NCI-H2107 treated with DMSO at 0.1 percent for 48 hours (cell line): ENCODE data around the gene TMX2.

Source experiments
- DNase-seq: peaks from one replicate; lab custom pipeline; 2025; ENCODE audit not compliant: unreplicated experiment; lab: John Stamatoyannopoulos, UW

TMX2 gene

GRCh38 chr11:57763568-57763967, 51.2 kb downstream of the TMX2 start:
- no peak for DNase-seq

GRCh38 chr11:57764021-57764420, 51.6 kb downstream of the TMX2 start:
- no peak for DNase-seq

DNA sequence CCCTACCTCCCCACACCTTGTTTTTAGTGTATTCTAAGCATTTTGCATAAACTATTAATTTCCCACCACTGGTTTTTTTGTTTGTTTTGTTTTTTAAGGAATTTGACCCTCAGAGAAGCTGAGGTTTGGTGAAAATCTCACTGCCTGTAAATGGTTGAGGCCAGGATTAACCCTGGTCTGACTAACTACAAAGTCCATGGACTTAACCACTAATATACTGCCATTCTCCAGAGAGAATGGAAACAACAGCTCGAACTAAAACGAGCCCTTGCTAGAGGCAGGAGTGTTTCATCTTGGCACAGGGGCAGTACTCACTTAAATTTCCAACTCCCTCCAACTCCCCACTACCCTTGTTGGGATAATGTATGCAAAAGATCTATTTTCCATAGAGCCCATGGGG, 52.2 kb downstream of the TMX2 start:
- DNase-seq = no peak

DNA sequence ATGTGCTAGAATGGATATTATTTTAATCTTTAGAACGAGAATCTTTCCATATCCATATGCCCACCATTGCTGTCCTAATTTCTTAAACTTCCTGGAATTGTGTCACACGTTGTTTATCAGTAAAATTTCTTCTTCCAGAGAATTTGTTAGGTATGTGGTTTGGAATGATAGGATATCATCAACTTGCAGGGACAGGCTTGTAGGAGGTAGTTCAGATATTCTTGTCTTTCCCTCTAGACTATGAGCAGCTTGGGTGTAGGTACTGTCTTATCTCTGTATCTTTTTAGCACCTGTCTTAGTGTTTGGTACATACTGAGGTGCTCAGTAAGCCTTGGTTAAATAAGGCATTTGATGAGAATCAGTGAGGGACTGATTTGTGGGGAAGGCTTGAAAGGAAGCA, 52.6 kb downstream of the TMX2 start:
- no peak for DNase-seq

DNA sequence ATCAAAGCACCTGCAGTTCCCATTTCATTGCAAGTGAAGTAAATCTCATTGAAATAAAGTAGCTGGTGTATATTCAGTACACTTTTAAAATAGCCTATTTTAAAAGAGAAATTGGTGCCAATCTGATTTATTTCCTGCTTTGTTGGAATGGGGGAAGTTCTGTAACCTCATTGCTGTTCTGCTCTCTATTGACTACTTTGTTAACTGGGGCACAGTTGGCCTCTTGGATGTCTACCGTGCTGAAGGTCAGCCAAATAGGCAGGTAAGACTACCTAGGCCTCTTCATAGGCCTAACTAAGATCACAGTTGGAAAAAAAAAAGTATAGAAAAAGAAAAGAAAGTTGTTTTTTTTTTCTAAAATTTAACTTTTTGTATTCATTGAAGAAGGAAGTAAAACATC, 58.4 kb downstream of the TMX2 start:
- no peak for DNase-seq

- DNase-seq = no peak
Measured at GRCh38 chr11:57771365-57771764, 59.0 kb downstream of the TMX2 start.

DNA sequence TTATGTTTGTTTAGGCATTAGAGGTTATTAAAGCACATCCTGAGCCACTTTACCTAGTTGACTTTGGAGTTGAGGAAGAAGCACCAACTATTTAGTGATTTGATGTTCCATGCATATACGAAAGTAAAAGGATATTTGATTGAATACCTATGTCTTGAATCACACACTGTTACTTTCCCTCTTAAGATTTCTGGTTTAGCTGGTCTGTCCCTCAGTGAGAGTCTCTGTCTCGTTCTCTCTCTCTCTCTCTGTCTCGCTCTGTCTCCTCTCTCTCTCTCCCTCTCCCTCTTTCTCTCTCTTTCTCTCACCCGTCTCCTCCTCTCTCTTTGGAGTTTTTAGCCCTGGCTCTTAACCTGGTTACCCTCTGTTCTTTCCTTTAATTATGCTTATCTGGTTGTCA, 60.2 kb downstream of the TMX2 start:
- DNase-seq = no peak

- no peak for DNase-seq
Measured at GRCh38 chr11:57773026-57773598, 60.7 kb downstream of the TMX2 start.

DNA sequence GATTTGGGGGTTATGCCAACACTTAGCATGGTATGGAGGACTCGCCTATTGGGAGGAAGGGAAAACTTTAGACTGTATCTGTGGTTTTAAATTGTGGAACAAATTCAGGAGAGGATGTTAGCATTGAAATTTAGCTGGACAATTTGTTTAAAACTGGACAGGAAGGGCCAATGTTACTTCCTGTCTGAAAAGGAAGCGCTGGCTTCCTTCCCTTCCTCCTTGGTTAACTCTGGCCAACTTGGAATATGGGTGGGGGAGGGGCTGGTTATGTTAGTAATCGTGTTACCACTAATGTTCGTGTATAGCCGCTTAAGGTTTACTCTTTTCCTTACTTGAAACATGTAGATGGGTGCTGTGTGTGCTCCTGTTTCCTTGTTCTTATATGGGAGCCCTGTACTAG, 63.1 kb downstream of the TMX2 start:
- DNase-seq = no peak

GRCh38 chr11:57776031-57776521, 63.7 kb downstream of the TMX2 start:
- no peak for DNase-seq

GRCh38 chr11:57776577-57777210, 64.3 kb downstream of the TMX2 start:
- DNase-seq = no peak

DNA sequence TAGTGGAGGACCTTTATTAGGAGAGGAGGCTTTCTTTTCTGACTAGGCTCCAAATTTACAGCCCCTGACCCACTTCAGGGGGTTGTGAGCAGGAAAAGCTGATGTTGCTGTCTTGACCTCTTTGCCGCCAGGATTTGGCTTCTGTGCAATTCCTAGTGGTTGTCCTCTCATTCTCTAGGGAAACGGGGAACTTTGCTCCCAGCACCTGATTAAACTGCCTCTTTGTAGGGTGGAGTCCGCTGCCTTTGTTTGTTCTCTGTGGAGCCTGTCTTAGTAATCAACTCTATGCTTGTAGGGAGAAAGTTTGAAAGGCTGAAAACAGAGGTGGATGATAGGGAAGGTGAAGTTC, 65.5 kb downstream of the TMX2 start:
- no peak for DNase-seq

DNA sequence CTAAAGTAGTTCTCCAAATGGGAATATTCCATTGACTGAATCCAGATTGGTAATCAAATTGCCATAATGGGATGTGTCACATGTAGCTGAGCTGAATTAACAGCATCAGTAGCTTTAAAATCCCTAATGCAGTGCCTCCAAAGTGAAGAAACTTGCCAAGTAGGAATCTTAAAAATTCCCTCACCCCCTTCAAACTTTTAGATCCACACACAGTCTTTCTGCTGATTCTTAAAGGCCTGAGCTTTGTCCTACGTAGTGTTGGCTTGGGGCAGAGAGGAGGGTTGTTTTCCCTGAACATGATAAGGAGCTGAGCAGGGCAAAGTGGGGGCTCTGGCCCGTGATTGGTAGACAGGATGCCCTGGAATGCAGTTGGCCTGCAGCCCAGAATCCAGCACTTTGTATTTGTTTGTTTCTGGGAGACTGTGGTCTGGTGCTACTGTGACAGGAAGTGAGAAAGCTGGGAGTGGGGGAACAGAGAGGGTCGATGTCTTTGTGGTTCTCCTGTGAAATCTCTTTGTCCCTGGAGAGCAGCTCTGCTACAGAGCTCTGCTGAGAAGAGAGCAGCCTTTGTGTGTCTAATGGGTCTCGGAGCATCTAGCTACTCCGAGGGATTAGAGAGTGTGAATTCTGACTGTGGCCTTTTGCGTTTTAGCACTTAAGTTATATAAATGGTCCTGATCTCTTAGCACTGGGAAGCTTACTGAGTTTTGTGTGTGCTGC, 66.1 kb downstream of the TMX2 start:
- peak; percentile 75 for DNase-seq

- no peak for DNase-seq
Measured at GRCh38 chr11:57779276-57779675, 66.9 kb downstream of the TMX2 start.

DNA sequence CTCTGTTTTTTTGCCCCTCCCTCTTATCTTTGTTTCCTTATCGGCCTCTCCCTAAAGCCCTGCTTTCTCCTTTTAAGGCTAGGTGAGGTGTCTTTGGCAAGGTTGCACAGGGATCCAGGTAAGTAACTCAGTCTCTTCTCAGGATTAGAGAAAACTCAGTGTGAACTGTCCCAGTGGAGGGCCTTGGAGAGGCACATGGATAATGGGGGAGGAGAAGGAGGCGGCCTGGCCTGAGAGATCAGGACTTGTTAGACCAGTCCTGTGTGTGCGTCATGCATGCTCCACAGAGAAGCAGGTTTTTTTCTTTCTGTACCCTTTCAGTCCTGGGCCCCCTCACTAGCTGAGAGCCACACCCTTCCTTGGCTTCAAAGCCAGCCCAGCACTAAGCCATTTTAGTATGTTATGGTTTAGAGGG, 69.1 kb downstream of the TMX2 start:
- DNase-seq = no peak

GRCh38 chr11:57785072-57785471, 72.7 kb downstream of the TMX2 start:
- DNase-seq = no peak

DNA sequence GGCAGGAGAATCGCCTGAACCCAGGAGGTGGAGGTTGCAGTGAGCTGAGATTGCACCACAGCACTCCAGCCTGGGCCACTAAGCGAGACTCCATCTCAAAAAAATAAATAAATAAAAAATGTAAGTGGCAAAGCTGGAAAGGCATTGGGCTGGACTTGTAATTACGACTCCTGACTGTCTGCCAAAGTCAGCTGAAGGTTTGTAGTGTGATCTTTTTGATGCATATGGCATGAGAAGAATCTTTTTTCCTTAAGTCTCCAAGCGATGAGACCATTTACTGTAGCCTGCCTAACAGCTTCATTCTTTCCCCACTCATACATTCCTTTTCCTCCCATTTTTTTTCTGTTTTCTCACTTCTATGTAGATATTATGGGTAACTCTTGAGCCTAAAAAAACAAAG, 74.0 kb downstream of the TMX2 start:
- no peak for DNase-seq

DNA sequence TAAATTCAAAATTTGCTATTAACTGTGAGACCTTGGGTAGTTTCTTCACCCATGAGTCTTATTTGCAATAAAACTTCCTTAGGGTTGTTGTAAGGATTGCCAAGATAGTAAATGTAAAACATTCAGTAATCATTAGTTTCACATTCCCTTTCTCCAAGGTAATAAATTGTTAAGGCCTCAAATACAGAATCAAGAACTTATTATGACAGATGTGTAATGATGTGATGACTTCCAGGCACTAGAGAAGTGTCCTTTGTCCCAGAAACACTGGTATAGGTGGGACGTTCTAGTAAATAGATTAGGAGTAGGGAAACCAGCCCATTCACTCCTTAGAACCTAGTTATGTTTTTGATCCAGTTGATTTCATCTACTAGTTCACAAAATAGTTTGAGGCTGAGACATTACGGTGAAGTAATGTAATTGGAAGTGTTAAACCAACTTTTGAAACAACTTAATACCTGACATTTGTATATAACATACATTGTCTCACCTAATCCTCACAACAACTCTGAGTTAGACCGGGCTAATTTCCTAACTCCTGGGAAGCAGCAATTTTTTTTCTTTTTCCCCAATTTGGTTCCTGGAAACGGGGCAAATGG, 74.7 kb downstream of the TMX2 start:
- no peak for DNase-seq

- no peak for DNase-seq
Measured at GRCh38 chr11:57787920-57788702, 75.7 kb downstream of the TMX2 start.

DNA sequence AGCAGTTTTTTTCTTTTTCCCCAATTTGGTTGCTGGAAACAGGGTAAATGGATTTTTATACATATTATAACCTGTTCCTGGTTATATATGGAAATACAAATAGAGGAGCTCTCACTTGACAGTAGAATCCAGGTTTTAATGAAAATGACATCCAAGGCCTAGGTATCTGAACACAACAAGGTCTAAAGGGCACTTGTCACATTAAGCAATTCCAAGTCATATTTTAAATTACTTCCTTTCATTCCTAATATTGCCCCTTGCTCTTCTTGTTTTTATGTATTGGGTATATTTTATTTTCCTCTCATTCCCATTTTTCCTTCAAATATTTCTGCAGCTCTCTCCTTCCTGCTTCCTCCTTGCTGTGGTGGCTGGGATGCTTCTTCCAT, 76.3 kb downstream of the TMX2 start:
- no peak for DNase-seq
